ENCODE data around the gene TMPO.

DNA sequence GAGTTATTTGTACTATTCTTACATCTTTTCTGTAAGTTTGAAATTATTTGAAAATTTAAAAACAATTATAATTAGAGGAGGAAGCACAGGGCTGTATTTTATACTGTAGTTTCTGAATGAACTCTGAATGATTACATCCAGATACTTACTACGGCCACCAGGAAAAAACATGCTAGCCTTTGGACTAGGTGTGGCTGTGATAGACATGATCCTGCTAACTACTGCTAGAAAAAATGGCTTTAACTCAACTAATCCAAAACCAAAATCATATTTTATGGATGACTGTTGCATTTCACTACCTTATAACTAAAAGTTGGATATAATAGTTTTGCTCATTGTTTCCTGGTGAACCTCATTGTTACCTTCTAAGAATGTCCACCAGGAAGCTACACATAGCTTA, 63.0 kb downstream of the TMPO start:
- TF ChIP-seq POLR2A (IDR thresholded peaks at IDR 0.05; ENCODE audit: low read depth, low read length) (no peak), POLR2AphosphoS5 (IDR thresholded peaks at IDR 0.05; ENCODE audit: low read depth, low read length) (no peak), SPI1 (IDR thresholded peaks at IDR 0.05; ENCODE audit: low read depth, low read length) (no peak)

Data from GM12891 (cell line).